Activated T-cell treated with anti-CD3 and anti-CD28 coated beads for 1 hour (primary cell): Measurements from ENCODE around the gene GOLGA6L10.
"Not testable (repeated sequence)": the region's sequence is repeated elsewhere in the genome, so short reads cannot be mapped to it uniquely, and the experiment has no call there.

Source experiments
- DNase-seq: peaks from one replicate; pipeline ENCODE4 v3.0.0-alpha.2; 2020; ENCODE audit warnings: low read depth

GOLGA6L10 gene

GRCh38 chr15:82318281-82318680, 31.0 kb downstream of the GOLGA6L10 start:
- DNase-seq = not testable (repeated sequence)

- DNase-seq = not testable (repeated sequence)
These were observed 31.8 kb downstream of the GOLGA6L10 start for GRCh38 chr15:82317516-82317915.

- DNase-seq = no peak
These were observed 32.2 kb downstream of the GOLGA6L10 start for GRCh38 chr15:82317091-82317489.

GRCh38 chr15:82316247-82317090, 32.8 kb downstream of the GOLGA6L10 start:
- DNase-seq = not testable (repeated sequence)

GRCh38 chr15:82315519-82316246, 33.6 kb downstream of the GOLGA6L10 start:
- DNase-seq = no peak

GRCh38 chr15:82314769-82315518, 34.3 kb downstream of the GOLGA6L10 start:
- DNase-seq = no peak

- DNase-seq = not testable (repeated sequence)
These were observed 35.1 kb downstream of the GOLGA6L10 start for GRCh38 chr15:82313951-82314768.

- no peak for DNase-seq
These were observed 35.8 kb downstream of the GOLGA6L10 start for GRCh38 chr15:82313446-82313845.

- no peak for DNase-seq
These were observed 36.5 kb downstream of the GOLGA6L10 start for GRCh38 chr15:82312586-82313349.

GRCh38 chr15:82311321-82311720, 38.0 kb downstream of the GOLGA6L10 start:
- DNase-seq = not testable (repeated sequence)

GRCh38 chr15:82309802-82310201, 39.5 kb downstream of the GOLGA6L10 start:
- no peak for DNase-seq

GRCh38 chr15:82307714-82308081, 41.6 kb downstream of the GOLGA6L10 start:
- no peak for DNase-seq

GRCh38 chr15:82306791-82307713, 42.2 kb downstream of the GOLGA6L10 start:
- no peak for DNase-seq

- DNase-seq = no peak
These were observed 43.6 kb downstream of the GOLGA6L10 start for GRCh38 chr15:82305621-82306048.

- no peak for DNase-seq
These were observed 44.5 kb downstream of the GOLGA6L10 start for GRCh38 chr15:82304778-82305090.

GRCh38 chr15:82303956-82304777, 45.1 kb downstream of the GOLGA6L10 start:
- no peak for DNase-seq

- DNase-seq = no peak
These were observed 47.8 kb downstream of the GOLGA6L10 start for GRCh38 chr15:82301296-82302016.

- no peak for DNase-seq
These were observed 48.4 kb downstream of the GOLGA6L10 start for GRCh38 chr15:82300883-82301282.
